ENCODE results near the gene DAB2IP.

Gene DAB2IP

GRCh38 chr9:121831869-121832268 is 180.4 kb downstream of the DAB2IP start:
- no peak for DNase-seq (ENCODE audit: low read depth in 2 of 3, low spot score in 1 of 3)

- DNase-seq (ENCODE audit: low read depth in 2 of 3, low spot score in 1 of 3): no peak
These were observed 181.6 kb downstream of the DAB2IP start for GRCh38 chr9:121833061-121833460.

Data from stimulated activated CD4-positive, alpha-beta T cell treated with anti-CD3 and anti-CD28 coated beads, Interleukin-12 subunit alpha, Interleukin-12 subunit beta, amount 100 ng/mL, for 48 hours (primary cell).